OCI-LY7 (cell line): ENCODE data around the gene CEP164. TPM values are rescaled to one million over a fixed set of nuclear protein-coding genes. Genes with fewer than 3 reads are reported as not detected.

ENCODE experiments used
- BruUV-seq: library from RNA; stranded (reverse); fragments of 400-500 nt; replicated peaks from 2 replicates; lab custom pipeline; 2021; lab: Mats Ljungman, UMichigan
- CTCF ChIA-PET: fragments of 300-600 bp; sonication (Branson Sonifier 250); formaldehyde crosslinking; loops from one replicate; lab custom pipeline; 2022; ENCODE audit warnings: antibody characterized with exemption; ENCODE audit not compliant: unreplicated experiment; lab: Charles Lee
- POLR2A ChIA-PET: fragments of 300-600 bp; sonication (Branson Sonifier 250); formaldehyde crosslinking; loops from one replicate; lab custom pipeline; 2022; ENCODE audit warnings: antibody characterized with exemption; lab: Charles Lee
- DNase-seq: peaks from one replicate; pipeline ENCODE4 v3.0.0-alpha.2; 2015; ENCODE audit warnings: low spot score
- H2AFZ ChIP-seq: fragments of 200-600 bp; sonication (generic), shearing (Covaris generic); 2 replicates; pipeline ENCODE4 v1.6.1; 2014; ENCODE audit warnings: mild to moderate bottlenecking, antibody characterized with exemption, low read length, moderate library complexity
- H3K27ac ChIP-seq: fragments of 200-600 bp; sonication (generic); 2 replicates; pipeline ENCODE4 v1.5.1; 2014; ENCODE audit warnings: mixed run types, low read depth, mild to moderate bottlenecking, moderate library complexity, low read length, inconsistent platforms; ENCODE audit not compliant: poor library complexity, severe bottlenecking
- H3K36me3 ChIP-seq: fragments of 200-600 bp; sonication (generic); 2 replicates; pipeline ENCODE4 v1.6.1; 2014; ENCODE audit warnings: mild to moderate bottlenecking, antibody characterized with exemption, low read length, moderate library complexity, mixed read lengths; ENCODE audit not compliant: insufficient read depth
- H3K4me1 ChIP-seq: fragments of 200-600 bp; sonication (generic); 2 replicates; pipeline ENCODE4 v1.5.1; 2014; ENCODE audit warnings: mild to moderate bottlenecking, low read length; ENCODE audit not compliant: insufficient read depth, poor library complexity, severe bottlenecking
- H3K4me2 ChIP-seq: fragments of 200-600 bp; sonication (generic); 2 replicates; pipeline ENCODE4 v1.6.1; 2014; ENCODE audit warnings: mild to moderate bottlenecking, low read length
- H3K4me3 ChIP-seq: fragments of 200-600 bp; sonication (generic); 2 replicates; pipeline ENCODE4 v1.5.1; 2014; ENCODE audit warnings: mild to moderate bottlenecking, low read depth, low read length; ENCODE audit not compliant: poor library complexity, severe bottlenecking
- H3K79me2 ChIP-seq: fragments of 200-600 bp; sonication (generic); 2 replicates; pipeline ENCODE4 v1.6.1; 2016; ENCODE audit warnings: low read depth, mild to moderate bottlenecking, low read length, moderate library complexity, mixed read lengths; ENCODE audit not compliant: insufficient read depth
- H3K9me2 ChIP-seq: fragments of 200-600 bp; sonication (generic); 2 replicates; pipeline ENCODE4 v1.6.1; 2016; ENCODE audit warnings: mild to moderate bottlenecking, low read length, mixed read lengths; ENCODE audit not compliant: insufficient read depth
- H3K9me3 ChIP-seq: fragments of 200-600 bp; sonication (generic); 2 replicates; pipeline ENCODE4 v1.6.1; 2014; ENCODE audit warnings: mild to moderate bottlenecking, mixed run types, low read length, mixed read lengths
- H4K20me1 ChIP-seq: fragments of 200-600 bp; sonication (generic); 2 replicates; pipeline ENCODE4 v1.6.1; 2014; ENCODE audit warnings: mild to moderate bottlenecking, antibody characterized with exemption, low read length, moderate library complexity, mixed read lengths; ENCODE audit not compliant: insufficient read depth
- EZH2phosphoT487 ChIP-seq: fragments of 200-600 bp; sonication (generic); IDR thresholded peaks from 2 replicates; pipeline ENCODE4 v1.6.1; 2018; ENCODE audit warnings: low read depth, borderline replicate concordance, mild to moderate bottlenecking, mixed run types, antibody characterized with exemption, low read length, moderate library complexity, mixed read lengths
- intact Hi-C: fragments of 100-400 bp; cut with micrococcal nuclease; formaldehyde crosslinking; loops from one replicate; pipeline ENCODE4 v1.10.0; 2022; ENCODE audit not compliant: unreplicated experiment
- total RNA-seq, 2 experiments: library from RNA; depleted of rRNA in 1 of 2; stranded (reverse); fragments of >200 nt in 1 of 2; shearing (Covaris generic) in 1 of 2; gene quantifications; 2 replicates each; pipeline ENCODE4 v1.2.3, GENCODE V29; 2014 to 2022
- TF ChIP-seq, protein P1 (sequence below): fragments of 200-600 bp; sonication (generic); conservative IDR thresholded peaks from 2 replicates; pipeline ENCODE4 v1.5.1; 2014; ENCODE audit warnings: mild to moderate bottlenecking, antibody characterized with exemption, low read length, moderate library complexity, mixed read lengths

The CEP164 gene
- total RNA-seq, 2 experiments from 2014 or later = 25.3 to 48.7 TPM

DNA sequence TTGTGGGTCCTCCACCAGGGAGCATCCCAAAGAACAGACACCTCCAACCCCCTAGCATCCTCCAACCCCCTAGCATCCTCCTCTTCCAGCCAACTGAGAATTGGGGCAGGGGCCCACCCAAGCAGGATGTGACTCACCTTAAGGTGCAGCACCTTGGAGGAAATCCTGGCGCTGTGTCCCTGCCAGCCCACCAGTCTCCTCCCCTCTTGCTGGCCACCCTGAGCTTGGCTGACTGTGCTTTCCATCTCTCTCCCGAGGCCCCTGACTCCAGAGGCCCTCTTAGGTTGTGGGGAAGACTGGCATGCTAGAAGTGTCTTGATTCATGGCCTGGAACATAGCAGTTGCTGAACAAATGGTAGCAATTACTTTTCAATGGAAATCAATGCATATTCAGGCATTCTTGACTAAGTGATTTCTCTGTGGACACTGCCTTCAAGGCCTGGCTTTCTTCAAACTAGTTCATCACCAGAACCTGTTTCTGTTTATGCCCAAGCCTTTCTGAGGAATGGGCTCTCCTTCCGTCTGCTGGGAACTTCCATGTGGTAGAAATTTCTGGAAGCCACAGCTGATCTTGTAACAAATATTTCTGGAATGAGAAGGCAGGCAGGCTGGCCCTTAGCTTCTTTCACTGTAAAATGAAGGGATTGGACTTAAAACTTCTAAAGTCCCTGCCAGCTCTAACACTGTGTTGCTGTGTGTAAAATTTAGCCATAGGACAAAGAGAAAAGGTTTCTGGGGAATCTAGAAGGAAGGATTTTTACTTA is 60.5 kb downstream of the CEP164 start:
- intact Hi-C loops = no loop called here
- H4K20me1 ChIP-seq = no peaks in the 10 kb centered on the region
- no peak for TF ChIP-seq EZH2phosphoT487
- TF ChIP-seq, protein P1, sequence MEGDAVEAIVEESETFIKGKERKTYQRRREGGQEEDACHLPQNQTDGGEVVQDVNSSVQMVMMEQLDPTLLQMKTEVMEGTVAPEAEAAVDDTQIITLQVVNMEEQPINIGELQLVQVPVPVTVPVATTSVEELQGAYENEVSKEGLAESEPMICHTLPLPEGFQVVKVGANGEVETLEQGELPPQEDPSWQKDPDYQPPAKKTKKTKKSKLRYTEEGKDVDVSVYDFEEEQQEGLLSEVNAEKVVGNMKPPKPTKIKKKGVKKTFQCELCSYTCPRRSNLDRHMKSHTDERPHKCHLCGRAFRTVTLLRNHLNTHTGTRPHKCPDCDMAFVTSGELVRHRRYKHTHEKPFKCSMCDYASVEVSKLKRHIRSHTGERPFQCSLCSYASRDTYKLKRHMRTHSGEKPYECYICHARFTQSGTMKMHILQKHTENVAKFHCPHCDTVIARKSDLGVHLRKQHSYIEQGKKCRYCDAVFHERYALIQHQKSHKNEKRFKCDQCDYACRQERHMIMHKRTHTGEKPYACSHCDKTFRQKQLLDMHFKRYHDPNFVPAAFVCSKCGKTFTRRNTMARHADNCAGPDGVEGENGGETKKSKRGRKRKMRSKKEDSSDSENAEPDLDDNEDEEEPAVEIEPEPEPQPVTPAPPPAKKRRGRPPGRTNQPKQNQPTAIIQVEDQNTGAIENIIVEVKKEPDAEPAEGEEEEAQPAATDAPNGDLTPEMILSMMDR = no peak
- H3K4me3 ChIP-seq = no peak overlapping the region
- no peaks in the 10 kb centered on the region for H3K4me1 ChIP-seq
- no peaks in the 10 kb centered on the region for H3K79me2 ChIP-seq
- peaks cover 51% of the 10 kb centered on the region for H3K36me3 ChIP-seq
- H3K4me2 ChIP-seq = no peak overlapping the region
- H3K9me2 ChIP-seq = no peaks in the 10 kb centered on the region
- H2AFZ ChIP-seq = no peak overlapping the region
- no peak for DNase-seq
- no peaks in the 10 kb centered on the region for H3K9me3 ChIP-seq
- POLR2A ChIA-PET = no interaction called here
- no TSS peak for BruUV-seq
- no peak overlapping the region for H3K27ac ChIP-seq
- CTCF ChIA-PET = no interaction called here

DNA sequence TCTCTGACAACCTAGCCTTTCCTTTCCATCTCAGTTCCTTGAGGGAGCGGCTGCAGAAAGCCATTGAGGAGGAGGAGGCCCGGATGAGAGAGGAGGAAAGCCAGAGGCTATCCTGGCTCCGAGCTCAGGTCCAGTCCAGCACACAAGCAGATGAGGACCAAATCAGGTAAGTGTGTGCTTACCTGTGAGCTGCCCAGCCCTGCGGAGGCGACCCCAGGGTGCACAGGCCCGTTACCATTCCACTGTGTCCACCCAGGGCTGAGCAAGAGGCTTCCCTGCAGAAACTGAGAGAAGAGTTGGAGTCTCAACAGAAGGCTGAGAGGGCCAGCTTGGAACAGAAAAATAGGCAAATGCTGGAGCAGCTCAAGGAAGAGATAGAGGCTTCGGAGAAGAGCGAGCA is 63.1 kb downstream of the CEP164 start:
- no peak for TF ChIP-seq EZH2phosphoT487
- TF ChIP-seq, protein P1 = no peak
- H2AFZ ChIP-seq = no peak overlapping the region
- no peak overlapping the region for H3K4me3 ChIP-seq
- H3K27ac ChIP-seq = no peak overlapping the region
- no peaks in the 10 kb centered on the region for H3K9me3 ChIP-seq
- intact Hi-C loops = no loop called here
- ChIA-PET POLR2A (no interaction called here), CTCF (interaction anchor here (0.6 kb wide), 1 partner anchor 556 kb away, joined by 3 read pairs; no protein-coding TSS in a partner anchor)
- H3K36me3 ChIP-seq = peaks cover 74% of the 10 kb centered on the region
- no peaks in the 10 kb centered on the region for H4K20me1 ChIP-seq
- H3K79me2 ChIP-seq = no peaks in the 10 kb centered on the region
- BruUV-seq = no TSS peak
- no peak overlapping the region for H3K4me2 ChIP-seq
- no peak for DNase-seq
- H3K4me1 ChIP-seq = no peaks in the 10 kb centered on the region
- H3K9me2 ChIP-seq = no peaks in the 10 kb centered on the region

DNA sequence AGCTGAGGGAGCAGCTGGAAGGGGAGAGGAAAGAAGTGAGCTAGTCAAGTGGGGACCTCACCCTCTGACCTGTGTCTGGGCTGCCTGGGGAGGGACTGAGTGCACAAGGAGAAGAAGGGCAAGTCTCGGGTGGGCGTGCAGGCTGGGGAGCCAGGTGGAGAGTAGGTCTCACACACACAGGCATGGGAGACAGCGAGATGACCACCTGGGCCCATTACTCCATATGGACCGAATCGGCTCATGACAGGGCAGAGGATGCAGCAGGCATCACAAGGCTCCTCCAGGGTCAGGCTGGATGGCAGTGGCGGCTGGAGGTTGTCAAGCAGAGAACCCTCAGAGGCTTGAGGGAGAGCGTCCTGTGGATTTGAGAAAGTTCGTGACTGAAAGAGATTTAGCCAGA is 63.5 kb downstream of the CEP164 start:
- Histone ChIP-seq H3K36me3 (peaks cover 78% of the 10 kb centered on the region), H3K9me3 (no peaks in the 10 kb centered on the region), H3K4me3 (no peak overlapping the region), H3K79me2 (no peaks in the 10 kb centered on the region), H3K9me2 (no peaks in the 10 kb centered on the region), H4K20me1 (no peaks in the 10 kb centered on the region), H3K4me2 (no peak overlapping the region), H3K27ac (no peak overlapping the region), H2AFZ (no peak overlapping the region), H3K4me1 (no peaks in the 10 kb centered on the region)
- no peak for TF ChIP-seq EZH2phosphoT487
- BruUV-seq = no TSS peak
- DNase-seq = no peak
- POLR2A ChIA-PET = no interaction called here
- CTCF ChIA-PET = interaction anchor here (0.6 kb wide), 1 partner anchor 556 kb away, joined by 3 read pairs; no protein-coding TSS in a partner anchor
- intact Hi-C loops = no loop called here
